Adipose tissue (tissue), 3 donors: ENCODE results near the gene DGLUCY. TPM values are rescaled to one million over a fixed set of nuclear protein-coding genes. Genes with fewer than 3 reads are reported as not detected.
A peak's percentile ranks its signal among the peaks of the same experiment; 100 is the strongest.
"Not testable (repeated sequence)": the region's sequence is repeated elsewhere in the genome, so short reads cannot be mapped to it uniquely, and the experiment has no call there.

ENCODE experiments used
- H3K27ac ChIP-seq: one replicate; pipeline ENCODE4 v1.5.1; 2013; ENCODE audit warnings: low read depth, low read length
- WGBS, 3 donors: extraction: QIAGEN DNeasy Blood & Tissue Kit; methylation state at CpG; one replicate each; pipeline ENCODE4 v1.1.7; 2013; 5-methylcytosine and 5-hydroxymethylcytosine counted together
- polyA plus RNA-seq, 3 donors: library from polyadenylated mRNA; stranded (reverse); fragments of 200-250 nt; gene quantifications; one replicate each; pipeline ENCODE4 v1.2.3, GENCODE V29; 2013
- donor health status: healthy with polysubstance abuse.
- donor health status: Bipolar disorder and iron deficiency.
- donor health status: healthy.

DGLUCY gene
- polyA plus RNA-seq, 3 donors = 11.7 to 26.8 (median 19.6) TPM

GRCh38 chr14:91098591-91098990 lies 15.3 kb upstream of the DGLUCY start:
- WGBS, 3 donors = 75 to 88% (median 77%) methylated on average over 3 of the region's 3 CpGs
- no peak overlapping the region for H3K27ac ChIP-seq

- 81 to 87% (median 86%) methylated on average over 5 of the region's 5 CpGs for WGBS, 3 donors
- H3K27ac ChIP-seq = no peak overlapping the region
Measured at GRCh38 chr14:91100102-91100501, 13.8 kb upstream of the DGLUCY start.

- no peak overlapping the region for H3K27ac ChIP-seq
- WGBS, 3 donors = 62 to 68% (median 68%) methylated on average over 8 of the region's 8 CpGs
Measured at GRCh38 chr14:91103116-91103515, 10.8 kb upstream of the DGLUCY start.

GRCh38 chr14:91108941-91109611 lies 4.8 kb upstream of the DGLUCY start:
- no peak overlapping the region for H3K27ac ChIP-seq
- WGBS, 3 donors = 50 to 64% (median 55%) methylated on average over 7 of the region's 7 CpGs

GRCh38 chr14:91111443-91111842 lies 2.4 kb upstream of the DGLUCY start:
- WGBS, 3 donors = 91 to 92% (median 91%) methylated on average over 1 of the region's 1 CpG
- no peak overlapping the region for H3K27ac ChIP-seq

GRCh38 chr14:91112194-91112593 lies 1.7 kb upstream of the DGLUCY start:
- H3K27ac ChIP-seq = no peak overlapping the region
- WGBS, 3 donors = 93 to 96% (median 94%) methylated on average over 4 of the region's 4 CpGs

GRCh38 chr14:91114079-91115065 lies 499 bp downstream of the DGLUCY start:
- 1 to 3% (median 2%) methylated on average over 18 of the region's 18 CpGs for WGBS, 3 donors

GRCh38 chr14:91115986-91116770 lies 2.3 kb downstream of the DGLUCY start:
- 59 to 70% (median 65%) methylated on average over 5 of the region's 5 CpGs for whole genome bisulfite sequencing, 3 donors
- H3K27ac ChIP-seq = no peak overlapping the region

More at GRCh38 chr14:91114079-91115065, 499 bp downstream of the DGLUCY start:
- H3K27ac ChIP-seq = peak overlapping the region; percentile 78

GRCh38 chr14:91116913-91117588 lies 3.2 kb downstream of the DGLUCY start:
- no peak overlapping the region for H3K27ac ChIP-seq
- WGBS, 3 donors = 51 to 75% (median 69%) methylated on average over 7 of the region's 7 CpGs

GRCh38 chr14:91117960-91118359 lies 4.1 kb downstream of the DGLUCY start:
- 96 to 98% (median 96%) methylated on average over 5 of the region's 5 CpGs for WGBS, 3 donors
- H3K27ac ChIP-seq = no peak overlapping the region

GRCh38 chr14:91118511-91119068 lies 4.7 kb downstream of the DGLUCY start:
- no peak overlapping the region for H3K27ac ChIP-seq
- 89 to 99% (median 94%) methylated on average over 2 of the region's 2 CpGs for WGBS, 3 donors

GRCh38 chr14:91119556-91120311 lies 5.9 kb downstream of the DGLUCY start:
- no peak overlapping the region for H3K27ac ChIP-seq
- 61 to 74% (median 67%) methylated on average over 8 of the region's 8 CpGs for WGBS, 3 donors

- no peak overlapping the region for H3K27ac ChIP-seq
- 83 to 92% (median 90%) methylated on average over 8 of the region's 8 CpGs for WGBS, 3 donors
Measured at GRCh38 chr14:91123201-91123600, 9.3 kb downstream of the DGLUCY start.

- not testable (repeated sequence) for H3K27ac ChIP-seq
- WGBS, 3 donors = 66 to 80% (median 76%) methylated on average over 5 of the region's 5 CpGs
Measured at GRCh38 chr14:91124406-91125270, 10.8 kb downstream of the DGLUCY start.

GRCh38 chr14:91125271-91125660 lies 11.4 kb downstream of the DGLUCY start:
- 69 to 84% (median 80%) methylated on average over 7 of the region's 7 CpGs for WGBS, 3 donors
- no peak overlapping the region for H3K27ac ChIP-seq

GRCh38 chr14:91125801-91126200 lies 11.9 kb downstream of the DGLUCY start:
- 72 to 84% (median 73%) methylated on average over 4 of the region's 4 CpGs for WGBS, 3 donors
- no peak overlapping the region for H3K27ac ChIP-seq
